Suprapubic skin (tissue), 4 donors: ENCODE results near the gene FAM83G. TPM values are rescaled to one million over a fixed set of nuclear protein-coding genes. Genes with fewer than 3 reads are reported as not detected.

ENCODE experiments used
- DNase-seq, 2 donors: peaks; one replicate each; pipeline ENCODE4 v3.0.0-alpha.2; 2019; ENCODE audit warnings: low spot score in 2 of 2
- H3K27ac ChIP-seq: fragments of 200-600 bp; sonication (generic); one replicate; pipeline ENCODE4 v1.5.1; 2019
- H3K27me3 ChIP-seq: fragments of 200-600 bp; sonication (generic); one replicate; pipeline ENCODE4 v1.5.1; 2019
- H3K36me3 ChIP-seq: fragments of 200-600 bp; sonication (generic); one replicate; pipeline ENCODE4 v1.5.1; 2019
- H3K4me1 ChIP-seq: fragments of 200-600 bp; sonication (generic); one replicate; pipeline ENCODE4 v1.5.1; 2019
- H3K4me3 ChIP-seq: fragments of 200-600 bp; sonication (generic); one replicate; pipeline ENCODE4 v1.5.1; 2019; ENCODE audit warnings: mild to moderate bottlenecking
- H3K9me3 ChIP-seq: fragments of 200-600 bp; sonication (generic); one replicate; pipeline ENCODE4 v1.5.1; 2019
- CTCF ChIP-seq, 2 donors: fragments of 200-600 bp in 1 of 2; fragments of 450-650 bp in 1 of 2; sonication (generic) in 1 of 2; IDR thresholded peaks; one replicate each; pipeline ENCODE4 v1.5.1; 2016 to 2019; ENCODE audit warnings: antibody characterized with exemption in 2 of 2, mild to moderate bottlenecking in 1 of 2, moderate library complexity in 1 of 2
- EP300 ChIP-seq: sonication (generic); formaldehyde crosslinking; IDR thresholded peaks from one replicate; pipeline ENCODE4 v1.6.1; 2017; ENCODE audit warnings: antibody characterized with exemption
- POLR2A ChIP-seq, 2 donors: fragments of 450-650 bp; IDR thresholded peaks; one replicate each; pipeline ENCODE4 v1.6.1; 2017; ENCODE audit warnings: antibody characterized with exemption in 2 of 2, mild to moderate bottlenecking in 2 of 2, moderate library complexity in 2 of 2
- POLR2AphosphoS5 ChIP-seq, 3 donors: sonication (generic); formaldehyde crosslinking; IDR thresholded peaks; one replicate each; pipeline ENCODE4 v1.6.1; 2017; ENCODE audit warnings: antibody characterized with exemption in 3 of 3
- WGBS: methylation state at CpG from one replicate; pipeline ENCODE4 v1.1.5; 2018; 5-methylcytosine and 5-hydroxymethylcytosine counted together
- total RNA-seq, 4 donors: library from RNA; depleted of rRNA; stranded (reverse); fragments of >200 nt; gene quantifications; one replicate each; pipeline ENCODE4 v1.1.0, GENCODE V29; 2016

Gene FAM83G
- total RNA-seq, 4 donors from 2014 or later, result 205 to 261 (median 210) TPM

GRCh38 chr17:19019041-19019941 lies 14.7 kb upstream of the FAM83G start:
- Histone ChIP-seq H3K9me3 (no peaks in the 10 kb centered on the region), H3K27ac (no peak overlapping the region), H3K4me3 (no peak overlapping the region), H3K4me1 (peaks cover 31% of the 10 kb centered on the region), H3K27me3 (peaks cover 5% of the 10 kb centered on the region), H3K36me3 (no peaks in the 10 kb centered on the region)
- no peak for DNase-seq
- TF ChIP-seq EP300, result no peak
- no peak for TF ChIP-seq POLR2A (IDR thresholded peaks at IDR 0.05)
- TF ChIP-seq POLR2AphosphoS5 (IDR thresholded peaks at IDR 0.05), result no peak
- TF ChIP-seq CTCF (IDR thresholded peaks at IDR 0.05), result no peak
- WGBS, result 63% methylated on average over 26 of the region's 27 CpGs

GRCh38 chr17:19018600-19018950 lies 14.0 kb upstream of the FAM83G start:
- H3K27me3 ChIP-seq, result peaks cover 5% of the 10 kb centered on the region
- peaks cover 37% of the 10 kb centered on the region for H3K4me1 ChIP-seq
- no peak overlapping the region for H3K27ac ChIP-seq
- no peaks in the 10 kb centered on the region for H3K9me3 ChIP-seq
- no peak overlapping the region for H3K4me3 ChIP-seq
- TF ChIP-seq CTCF (IDR thresholded peaks at IDR 0.05), result no peak
- no peak for TF ChIP-seq POLR2AphosphoS5 (IDR thresholded peaks at IDR 0.05)
- no peak for TF ChIP-seq POLR2A (IDR thresholded peaks at IDR 0.05)
- no peak for DNase-seq
- 60% methylated on average over 4 of the region's 6 CpGs for WGBS
- H3K36me3 ChIP-seq, result no peaks in the 10 kb centered on the region

GRCh38 chr17:19017804-19018599 lies 13.4 kb upstream of the FAM83G start:
- no peaks in the 10 kb centered on the region for H3K36me3 ChIP-seq
- no peak for DNase-seq
- TF ChIP-seq POLR2AphosphoS5 (IDR thresholded peaks at IDR 0.05) (no peak), EP300 (no peak), CTCF (IDR thresholded peaks at IDR 0.05) (no peak), POLR2A (IDR thresholded peaks at IDR 0.05) (no peak)
- no peaks in the 10 kb centered on the region for H3K9me3 ChIP-seq
- H3K27ac ChIP-seq, result no peak overlapping the region
- peaks cover 38% of the 10 kb centered on the region for H3K4me1 ChIP-seq
- WGBS, result 62% methylated on average over 8 of the region's 16 CpGs
- H3K27me3 ChIP-seq, result peaks cover 5% of the 10 kb centered on the region
- H3K4me3 ChIP-seq, result no peak overlapping the region

- H3K27me3 ChIP-seq, result peaks cover 5% of the 10 kb centered on the region
- no peak for DNase-seq
- H3K27ac ChIP-seq, result no peak overlapping the region
- H3K9me3 ChIP-seq, result no peaks in the 10 kb centered on the region
- H3K36me3 ChIP-seq, result no peaks in the 10 kb centered on the region
- TF ChIP-seq CTCF (IDR thresholded peaks at IDR 0.05) (no peak), POLR2AphosphoS5 (IDR thresholded peaks at IDR 0.05) (no peak), EP300 (no peak), POLR2A (IDR thresholded peaks at IDR 0.05) (no peak)
- WGBS, result 67% methylated on average over 3 of the region's 12 CpGs
- H3K4me3 ChIP-seq, result no peak overlapping the region
- peaks cover 38% of the 10 kb centered on the region for H3K4me1 ChIP-seq
Measured at GRCh38 chr17:19017401-19017800, 12.8 kb upstream of the FAM83G start.

GRCh38 chr17:19016881-19017280 lies 12.3 kb upstream of the FAM83G start:
- Histone ChIP-seq H3K27ac (no peak overlapping the region), H3K27me3 (peaks cover 5% of the 10 kb centered on the region), H3K36me3 (no peaks in the 10 kb centered on the region), H3K9me3 (no peaks in the 10 kb centered on the region), H3K4me1 (peaks cover 38% of the 10 kb centered on the region), H3K4me3 (no peak overlapping the region)
- no peak for DNase-seq
- WGBS, result 62% methylated on average over 6 of the region's 7 CpGs
- TF ChIP-seq POLR2AphosphoS5 (IDR thresholded peaks at IDR 0.05) (no peak), POLR2A (IDR thresholded peaks at IDR 0.05) (no peak), CTCF (IDR thresholded peaks at IDR 0.05) (no peak), EP300 (no peak)
